HG03097 (cell line): ENCODE measurements around the gene OR6N1.

ENCODE experiments used
- ATAC-seq: cut with Tn5 transposase; IDR thresholded peaks from one replicate; pipeline ENCODE4 v1.9.1; 2021; ENCODE audit not compliant: unreplicated experiment, low FRiP score

OR6N1 gene

GRCh38 chr1:158771950-158772866, at the start of gene OR6N1:
Gene OR6N1, minus strand, starts transcription at chr1:158772195. Its CDS starts 5,513 bp downstream, at chr1:158766682.
- no peak for ATAC-seq

GRCh38 chr1:158821723-158822122, 49.7 kb upstream of the OR6N1 start:
- ATAC-seq = no peak

- ATAC-seq = no peak
These were observed 47.8 kb upstream of the OR6N1 start for GRCh38 chr1:158819461-158820443.

GRCh38 chr1:158818975-158819431, 47.0 kb upstream of the OR6N1 start:
- no peak for ATAC-seq

- no peak for ATAC-seq
These were observed 46.6 kb upstream of the OR6N1 start for GRCh38 chr1:158818560-158818959.

- no peak for ATAC-seq
These were observed 43.0 kb upstream of the OR6N1 start for GRCh38 chr1:158814970-158815369.

- ATAC-seq = no peak
These were observed 41.2 kb upstream of the OR6N1 start for GRCh38 chr1:158813164-158813563.

- ATAC-seq = no peak
These were observed 40.3 kb upstream of the OR6N1 start for GRCh38 chr1:158812336-158812735.

- no peak for ATAC-seq
These were observed 38.3 kb upstream of the OR6N1 start for GRCh38 chr1:158810311-158810710.

GRCh38 chr1:158809862-158810261, 37.9 kb upstream of the OR6N1 start:
- ATAC-seq = no peak

GRCh38 chr1:158809256-158809655, 37.3 kb upstream of the OR6N1 start:
- ATAC-seq = no peak

GRCh38 chr1:158806916-158807536, 35.0 kb upstream of the OR6N1 start:
- no peak for ATAC-seq

- ATAC-seq = no peak
These were observed 31.7 kb upstream of the OR6N1 start for GRCh38 chr1:158803678-158804077.

- no peak for ATAC-seq
These were observed 29.4 kb upstream of the OR6N1 start for GRCh38 chr1:158801396-158801795.

GRCh38 chr1:158800526-158800925, 28.5 kb upstream of the OR6N1 start:
- no peak for ATAC-seq

GRCh38 chr1:158799689-158800088, 27.7 kb upstream of the OR6N1 start:
- ATAC-seq = no peak

- ATAC-seq = no peak
These were observed 26.5 kb upstream of the OR6N1 start for GRCh38 chr1:158798531-158798930.

GRCh38 chr1:158794247-158794646, 22.3 kb upstream of the OR6N1 start:
- ATAC-seq = no peak

GRCh38 chr1:158793604-158794003, 21.6 kb upstream of the OR6N1 start:
- ATAC-seq = no peak

GRCh38 chr1:158781104-158781503, 9.1 kb upstream of the OR6N1 start, which contains the start of gene OR6N2:
Gene OR6N2, minus strand, starts transcription at chr1:158781204. Its CDS starts 3,569 bp downstream, at chr1:158777635.
- ATAC-seq = no peak
